Peyer's patch (tissue), 4 donors: ENCODE measurements around the gene MMP21. TPM values are rescaled to one million over a fixed set of nuclear protein-coding genes. Genes with fewer than 3 reads are reported as not detected.

Source experiments
- DNase-seq, 3 donors: peaks; one replicate each; pipeline ENCODE4 v3.0.0-alpha.2; 2017 to 2019
- H3K27ac ChIP-seq, 4 donors: fragments of 200-600 bp; sonication (generic); one replicate each; pipeline ENCODE4 v1.5.1; 2016 to 2019
- H3K27me3 ChIP-seq, 2 donors: fragments of 200-600 bp; sonication (generic); one replicate each; pipeline ENCODE4 v1.5.1; 2019
- H3K36me3 ChIP-seq, 3 donors: fragments of 200-600 bp; sonication (generic); one replicate each; pipeline ENCODE4 v1.5.1; 2016 to 2019
- H3K4me1 ChIP-seq, 4 donors: fragments of 200-600 bp; sonication (generic); one replicate each; pipeline ENCODE4 v1.5.1; 2016 to 2019
- H3K4me3 ChIP-seq, 4 donors: fragments of 200-600 bp; sonication (generic); 1 replicate in 3 of 4; 2 replicates in 1 of 4; pipeline ENCODE4 v1.5.1; 2016 to 2019; ENCODE audit warnings: mild to moderate bottlenecking in 1 of 4
- H3K9me3 ChIP-seq, 4 donors: fragments of 200-600 bp; sonication (generic); one replicate each; pipeline ENCODE4 v1.5.1; 2016 to 2019; ENCODE audit warnings: mild to moderate bottlenecking in 1 of 4
- POLR2A ChIP-seq, 2 donors: fragments of 450-650 bp; IDR thresholded peaks; one replicate each; pipeline ENCODE4 v1.5.1; 2017; ENCODE audit warnings: antibody characterized with exemption in 2 of 2, mild to moderate bottlenecking in 2 of 2, moderate library complexity in 2 of 2
- small RNA-seq, 2 donors: library from RNA; depleted of rRNA; stranded (forward); fragments of <200 nt; gene quantifications; one replicate each; pipeline ENCODE3, GENCODE V24; 2016
- total RNA-seq, 4 donors: library from RNA; depleted of rRNA; stranded (reverse); fragments of >200 nt; gene quantifications; one replicate each; pipeline ENCODE4 v1.1.0, GENCODE V29; 2016
- TF ChIP-seq, protein P1 (sequence below), 6 experiments: fragments of 450-650 bp in 4 of 6; fragments of 200-600 bp in 2 of 6; sonication (generic) in 1 of 6; IDR thresholded peaks; one replicate each; pipeline ENCODE4 v1.5.1; 2017 to 2019; ENCODE audit warnings: antibody characterized with exemption in 6 of 6, mild to moderate bottlenecking in 3 of 6, moderate library complexity in 1 of 6

MMP21 gene
- total RNA-seq, 4 donors from 2014 or later: 1.2 to 2.5 TPM; not detected in 2

DNA sequence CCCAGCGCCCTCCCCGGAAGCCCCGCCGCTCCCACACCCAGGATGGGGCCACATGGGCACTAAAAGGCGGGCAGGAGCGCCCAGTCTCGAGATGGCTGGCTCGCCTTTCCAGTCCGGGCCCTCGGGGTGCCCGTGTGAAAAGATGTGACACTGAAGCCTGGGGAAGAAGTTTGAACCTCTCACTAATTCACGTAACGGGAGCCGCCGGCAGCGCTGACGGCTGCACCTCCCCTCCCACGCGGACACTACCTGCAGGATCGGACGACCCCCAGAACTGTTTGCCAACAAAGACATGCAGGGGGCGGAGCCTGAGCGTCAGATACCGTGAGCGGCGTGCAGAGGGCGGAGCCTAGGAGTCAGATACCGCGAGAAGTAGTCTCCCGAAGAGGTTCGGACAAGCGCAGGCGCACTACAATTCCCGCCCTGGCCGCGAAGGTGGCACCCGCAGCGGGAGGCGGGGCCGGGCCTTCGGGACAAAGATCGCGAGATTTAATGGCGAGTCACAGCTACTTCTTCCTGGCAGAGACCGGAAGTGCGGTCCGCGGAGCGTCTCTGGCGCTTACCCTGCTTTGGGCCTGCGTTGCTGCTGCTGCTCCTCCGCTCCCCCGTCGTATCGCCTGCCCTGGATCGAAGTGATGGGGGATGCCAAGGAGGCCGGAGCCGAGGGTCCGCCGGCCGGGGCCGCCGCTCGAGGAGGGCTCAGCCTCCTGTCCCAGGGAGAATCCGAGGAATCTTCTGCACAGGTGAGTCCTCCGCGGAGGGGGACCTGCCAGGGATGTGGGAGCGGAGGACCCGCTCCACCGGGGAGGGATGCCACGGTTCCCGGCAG lies 56.2 kb downstream of the MMP21 start, which contains the start of gene EDRF1:
Gene EDRF1 (plus strand): TSS at position 537 of the 829 bp plus-strand sequence. CDS start 99 bp downstream, at position 636.
- Histone ChIP-seq H3K36me3 (peaks cover 0 to 27% (median 0%) of the 10 kb centered on the region in 3 donors), H3K4me3 (peak within 1 kb of the TSS; percentile 72 to 87 (median 82)), H3K27me3 (no peaks in the 10 kb centered on the region), H3K9me3 (no peaks in the 10 kb centered on the region), H3K4me1 (peaks cover 0 to 13% (median 6%) of the 10 kb centered on the region in 4 donors), H3K27ac (peak within 1 kb of the TSS; percentile 79 to 88 (median 84))
- DNase-seq: peak; percentile 98 to 100 (median 99)
- peak; percentile 85 to 87 for TF ChIP-seq POLR2A (IDR thresholded peaks at IDR 0.05)
- TF ChIP-seq, protein P1, sequence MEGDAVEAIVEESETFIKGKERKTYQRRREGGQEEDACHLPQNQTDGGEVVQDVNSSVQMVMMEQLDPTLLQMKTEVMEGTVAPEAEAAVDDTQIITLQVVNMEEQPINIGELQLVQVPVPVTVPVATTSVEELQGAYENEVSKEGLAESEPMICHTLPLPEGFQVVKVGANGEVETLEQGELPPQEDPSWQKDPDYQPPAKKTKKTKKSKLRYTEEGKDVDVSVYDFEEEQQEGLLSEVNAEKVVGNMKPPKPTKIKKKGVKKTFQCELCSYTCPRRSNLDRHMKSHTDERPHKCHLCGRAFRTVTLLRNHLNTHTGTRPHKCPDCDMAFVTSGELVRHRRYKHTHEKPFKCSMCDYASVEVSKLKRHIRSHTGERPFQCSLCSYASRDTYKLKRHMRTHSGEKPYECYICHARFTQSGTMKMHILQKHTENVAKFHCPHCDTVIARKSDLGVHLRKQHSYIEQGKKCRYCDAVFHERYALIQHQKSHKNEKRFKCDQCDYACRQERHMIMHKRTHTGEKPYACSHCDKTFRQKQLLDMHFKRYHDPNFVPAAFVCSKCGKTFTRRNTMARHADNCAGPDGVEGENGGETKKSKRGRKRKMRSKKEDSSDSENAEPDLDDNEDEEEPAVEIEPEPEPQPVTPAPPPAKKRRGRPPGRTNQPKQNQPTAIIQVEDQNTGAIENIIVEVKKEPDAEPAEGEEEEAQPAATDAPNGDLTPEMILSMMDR (IDR thresholded peaks at IDR 0.05): peak in 1 of 6 experiments; percentile 7

Small RNAs within 50 kb of the gene (small RNA-seq; reads per million reads assigned to genes)
- 0 reads per million in 2 donors for gene MIR4484

Other genes with a start within 250 kb of the MMP21 start
- gene TEX36, start 92.7 kb downstream of the MMP21 start, total RNA-seq: not detected
- gene EDRF1, start 56.1 kb downstream of the MMP21 start, total RNA-seq: 10 to 100 TPM; 24.3 to 60.2 (median 36.5) TPM
- gene UROS, start 47.4 kb upstream of the MMP21 start, total RNA-seq: 10 to 100 TPM; 34.7 to 57.8 (median 39.2) TPM
- 10 to 100 TPM; 17.4 to 28.1 (median 20.0) TPM for gene BCCIP, start 47.7 kb upstream of the MMP21 start, total RNA-seq
- gene DHX32, start 105.5 kb upstream of the MMP21 start, total RNA-seq: 10 to 100 TPM; 23.9 to 36.3 (median 28.0) TPM
- gene FANK1, start 120.7 kb upstream of the MMP21 start, total RNA-seq: 1 to 10 TPM in 3 of 4 donors, not detected in 1; 1.4 to 7.9 (median 3.5) TPM